ENCODE results near the gene COLEC11.
"Not testable (repeated sequence)": the region's sequence is repeated elsewhere in the genome, so short reads cannot be mapped to it uniquely, and the experiment has no call there.

COLEC11 gene

DNA sequence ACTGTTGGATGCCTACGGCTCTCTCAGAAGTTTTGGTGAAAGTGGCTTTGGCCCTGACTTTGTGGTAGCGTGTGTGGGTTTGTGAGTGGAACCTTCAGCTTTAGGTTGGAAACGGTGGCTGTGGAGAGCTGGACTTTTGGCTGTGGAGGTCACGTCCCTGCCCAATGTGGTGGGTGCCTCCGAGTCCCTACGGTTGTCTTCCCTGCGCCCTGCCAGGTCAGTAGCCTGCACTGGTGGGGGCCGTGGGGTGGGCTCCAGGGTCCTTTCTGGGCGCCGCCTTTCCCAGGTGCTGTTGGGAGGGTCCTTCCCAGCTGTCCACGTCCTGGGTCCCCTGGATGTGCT is 11.1 kb downstream of the COLEC11 start:
- no peak for DNase-seq (ENCODE audit: low spot score)

DNA sequence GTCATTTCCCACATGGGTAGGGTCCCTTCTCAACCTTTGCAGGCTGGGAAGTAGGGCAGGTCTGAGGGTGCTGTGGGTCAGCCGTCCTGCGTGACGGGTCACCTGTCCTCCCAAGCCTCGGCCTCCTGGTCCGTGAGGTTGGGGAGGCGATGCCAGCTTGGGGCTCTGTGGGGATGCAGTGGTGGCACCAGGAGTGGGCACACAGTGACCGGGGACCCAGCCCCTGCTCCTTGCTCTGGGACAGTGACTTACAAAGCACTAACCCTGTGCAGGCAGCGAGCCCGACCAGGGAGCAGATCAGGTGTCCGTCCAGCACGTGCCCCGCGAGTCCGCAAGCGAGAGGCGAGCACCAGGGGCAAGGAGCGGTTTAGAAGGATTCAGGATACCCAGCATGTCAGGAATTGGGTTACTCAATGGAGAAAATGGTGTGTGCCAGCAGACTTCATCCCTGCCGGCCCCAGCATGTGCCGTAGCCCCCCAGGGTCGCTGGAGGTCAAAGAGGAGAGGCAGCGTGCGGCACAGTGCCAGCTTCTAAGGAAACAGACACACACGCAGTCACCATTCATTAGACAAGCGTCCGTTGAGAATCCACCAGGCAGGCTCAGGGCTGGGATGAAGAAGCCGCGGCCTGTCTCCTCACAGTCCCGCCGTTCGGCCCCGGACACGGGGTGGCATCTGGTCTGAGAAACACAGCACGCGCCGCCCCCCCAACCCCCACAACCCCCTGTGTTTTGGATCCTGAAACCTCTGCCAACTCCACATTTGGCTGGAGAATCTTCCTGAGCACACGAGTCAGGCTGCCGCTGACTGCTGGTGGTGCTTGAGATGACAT is 11.7 kb downstream of the COLEC11 start:
- no peak for DNase-seq (ENCODE audit: low spot score)

GRCh38 chr2:3608373-3609278 is 13.7 kb downstream of the COLEC11 start:
- DNase-seq (ENCODE audit: low spot score): no peak

GRCh38 chr2:3609279-3609673 is 14.4 kb downstream of the COLEC11 start:
- DNase-seq (ENCODE audit: low spot score): not testable (repeated sequence)

- no peak for DNase-seq (ENCODE audit: low spot score)
These were observed 15.5 kb downstream of the COLEC11 start for GRCh38 chr2:3610415-3610814.

DNA sequence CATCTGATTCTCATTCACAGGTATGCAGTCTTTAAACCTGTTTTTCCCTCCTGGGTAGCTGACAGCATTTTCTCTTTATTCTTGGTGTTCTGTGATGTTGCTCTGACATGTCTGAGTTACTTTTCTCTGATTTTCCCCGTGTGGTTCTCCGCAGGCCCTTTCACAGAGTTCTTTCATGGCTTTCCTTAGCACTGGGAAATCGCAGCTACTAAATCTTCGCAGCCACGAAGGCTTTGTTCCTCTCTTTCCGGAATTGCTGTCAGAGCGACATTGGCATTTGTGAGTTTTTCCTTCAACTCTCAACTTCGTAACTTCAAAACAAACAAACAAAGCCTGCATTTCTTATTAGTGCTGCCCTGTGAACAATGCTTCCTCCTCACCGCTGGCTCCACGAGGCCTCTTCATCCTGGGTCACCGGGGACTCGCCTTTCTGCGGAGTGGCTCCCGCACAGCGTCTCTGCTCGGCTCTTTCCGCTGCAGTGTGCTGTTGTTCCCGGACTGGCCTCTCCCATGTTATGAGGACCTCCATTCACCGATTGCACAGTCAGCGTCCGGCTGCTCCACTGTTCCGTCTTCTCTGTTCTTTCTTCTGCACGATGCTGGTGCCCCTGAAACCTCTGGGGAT is 16.1 kb downstream of the COLEC11 start:
- DNase-seq (ENCODE audit: low spot score): no peak

DNA sequence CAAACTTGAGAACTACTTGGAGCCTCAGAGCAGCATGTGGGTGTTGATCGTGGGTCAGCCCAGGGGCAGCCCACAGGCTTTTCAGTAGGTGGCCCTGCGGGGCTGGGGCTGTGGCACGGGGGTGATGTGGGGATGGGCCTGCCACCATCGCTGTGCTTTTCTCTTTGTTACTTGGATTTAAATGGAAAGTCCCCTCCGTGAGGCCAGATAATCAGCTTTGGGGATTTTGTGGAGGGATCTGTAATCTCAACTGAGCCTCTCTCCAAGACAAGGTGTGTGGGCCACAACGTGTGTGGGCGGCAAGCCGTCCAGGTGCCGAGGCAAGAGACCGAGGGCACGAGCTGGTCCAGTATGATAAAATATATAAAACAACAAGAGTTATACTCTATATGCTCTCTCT is 16.7 kb downstream of the COLEC11 start:
- no peak for DNase-seq (ENCODE audit: low spot score)

DNA sequence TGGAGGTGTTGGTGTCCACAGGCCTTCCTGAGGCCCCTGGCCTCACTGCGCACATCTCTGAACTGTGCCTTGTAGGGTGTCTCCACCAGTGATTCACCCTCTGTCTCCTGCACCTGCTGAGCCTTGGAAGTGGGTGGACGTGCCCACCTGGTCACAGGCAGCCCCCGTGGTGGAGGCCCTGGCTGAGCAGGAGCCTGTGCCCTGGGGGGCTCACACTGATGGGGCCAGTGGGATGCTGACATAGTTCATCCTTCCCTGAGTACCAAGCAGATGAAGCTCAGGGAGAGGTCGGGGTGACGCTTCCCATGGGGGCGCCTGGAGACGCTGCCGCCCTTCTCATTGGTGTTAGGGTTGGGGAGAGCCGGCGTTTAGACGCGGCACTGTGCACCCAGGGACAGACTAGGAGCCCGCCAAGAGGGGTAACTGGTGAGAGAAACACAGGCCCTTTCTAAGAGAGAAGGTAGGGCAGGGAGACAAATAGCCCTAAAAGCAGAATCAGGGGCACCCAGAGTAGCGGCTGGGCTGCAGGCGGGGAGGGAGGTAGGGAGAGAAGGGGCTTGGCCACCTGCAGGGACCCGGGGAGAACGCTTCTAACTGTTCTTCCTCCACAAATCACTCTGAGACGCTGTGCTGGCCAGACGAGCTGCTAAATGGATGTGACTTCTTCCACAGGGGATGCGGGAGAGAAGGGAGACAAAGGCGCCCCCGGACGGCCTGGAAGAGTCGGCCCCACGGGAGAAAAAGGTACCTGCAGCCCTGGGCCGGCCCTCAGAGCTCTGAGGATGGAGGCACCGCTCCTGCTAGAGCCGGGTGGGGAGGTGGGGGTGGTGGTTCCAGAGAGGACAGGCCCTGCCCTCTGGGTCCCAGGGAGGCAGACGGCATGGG is 18.0 kb downstream of the COLEC11 start:
- DNase-seq (ENCODE audit: low spot score): no peak

- no peak for DNase-seq (ENCODE audit: low spot score)
These were observed 18.6 kb downstream of the COLEC11 start for GRCh38 chr2:3613524-3613905.

- DNase-seq (ENCODE audit: low spot score): not testable (repeated sequence)
These were observed 19.8 kb downstream of the COLEC11 start for GRCh38 chr2:3614743-3615142.

DNA sequence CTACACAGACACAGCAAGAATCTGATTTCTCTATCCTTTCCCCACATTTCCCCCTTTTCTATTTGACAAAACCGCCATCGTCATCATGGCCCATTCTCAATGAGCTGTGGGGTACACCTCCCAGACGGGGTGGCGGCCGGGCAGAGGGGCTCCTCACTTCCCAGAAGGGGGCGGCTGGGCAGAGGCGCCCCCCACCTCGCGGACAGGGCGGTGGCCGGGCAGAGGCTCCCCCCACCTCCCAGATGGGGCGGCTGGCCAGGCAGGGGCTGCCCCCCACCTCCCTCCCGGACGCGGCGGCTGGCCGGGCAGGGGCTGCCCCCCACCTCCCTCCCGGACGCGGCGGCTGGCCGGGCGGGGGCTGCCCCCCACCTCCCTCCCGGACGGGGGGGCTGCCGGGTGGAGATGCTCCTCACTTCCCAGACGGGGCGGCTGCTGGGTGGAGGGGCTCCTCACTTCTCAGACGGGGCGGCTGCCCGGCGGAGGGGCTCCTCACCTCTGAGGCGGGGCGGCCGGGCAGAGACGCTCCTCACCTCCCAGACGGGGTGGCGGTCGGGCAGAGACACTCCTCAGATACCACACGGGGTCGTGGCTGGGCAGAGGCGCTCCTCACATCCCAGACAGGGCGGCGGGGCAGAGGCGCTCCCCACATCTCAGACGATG is 20.8 kb downstream of the COLEC11 start:
- not testable (repeated sequence) for DNase-seq (ENCODE audit: low spot score)

- DNase-seq (ENCODE audit: low spot score): not testable (repeated sequence)
These were observed 21.7 kb downstream of the COLEC11 start for GRCh38 chr2:3616435-3617197.

- DNase-seq (ENCODE audit: low spot score): no peak
These were observed 22.4 kb downstream of the COLEC11 start for GRCh38 chr2:3617198-3617890.

DNA sequence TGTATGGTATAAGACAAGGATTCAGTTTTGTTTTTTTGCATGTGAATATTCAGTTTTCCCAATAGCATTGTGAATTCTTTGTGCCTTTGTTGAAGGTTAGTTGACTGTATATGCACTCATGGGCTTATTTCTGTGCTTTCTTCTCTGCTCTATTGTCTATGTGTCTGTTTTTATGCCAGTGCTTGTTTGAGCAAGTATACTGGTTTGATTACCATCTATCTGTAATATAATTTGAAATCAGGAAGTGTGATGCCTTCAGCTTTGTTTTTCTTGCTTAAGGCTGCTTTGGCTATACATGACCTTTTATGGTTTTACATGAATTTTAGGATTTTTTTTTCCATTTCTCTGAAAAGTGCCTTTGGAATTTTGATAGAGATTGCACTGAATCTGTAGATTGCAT is 23.5 kb downstream of the COLEC11 start:
- no peak for DNase-seq (ENCODE audit: low spot score)

DNA sequence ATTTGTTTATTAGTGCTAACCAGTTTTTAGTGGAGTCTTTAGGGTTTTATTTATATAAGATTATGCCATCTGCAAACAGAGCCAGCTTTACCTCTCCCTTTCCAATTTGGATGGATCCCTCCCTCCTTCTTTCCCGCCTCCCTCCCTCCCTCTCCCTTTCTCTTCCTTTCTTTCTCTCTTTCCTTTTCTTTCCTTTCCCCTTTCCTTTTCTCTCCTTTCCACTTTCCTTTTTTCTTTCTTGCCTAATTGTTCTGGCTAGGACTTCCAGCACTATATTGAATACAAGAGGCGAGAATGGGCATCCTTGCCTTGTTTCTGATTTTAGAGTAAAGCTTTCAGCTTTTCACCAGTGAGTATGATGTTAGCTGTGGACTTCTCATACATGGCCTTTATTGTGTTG is 24.1 kb downstream of the COLEC11 start:
- no peak for DNase-seq (ENCODE audit: low spot score)

DNA sequence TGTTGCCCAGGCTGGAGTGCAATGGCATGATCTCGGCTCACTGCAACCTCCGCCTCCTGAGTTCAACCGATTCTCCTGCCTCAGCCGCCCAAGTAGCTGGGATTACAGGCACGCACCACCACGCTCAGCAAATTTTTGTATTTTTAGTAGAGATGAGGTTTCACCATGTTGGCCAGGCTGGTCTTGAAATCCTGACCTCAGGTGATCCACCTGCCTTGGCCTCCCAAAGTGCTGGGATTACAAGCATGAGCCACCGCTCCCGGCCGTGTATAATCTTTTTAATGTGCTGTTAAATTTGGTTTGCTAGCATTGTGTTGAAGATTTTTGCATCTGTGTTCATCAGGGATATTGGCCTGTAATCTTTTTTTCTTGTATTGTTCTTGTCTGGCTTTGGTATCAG is 24.7 kb downstream of the COLEC11 start:
- not testable (repeated sequence) for DNase-seq (ENCODE audit: low spot score)

GRCh38 chr2:3620834-3621233 is 25.9 kb downstream of the COLEC11 start:
- no peak for DNase-seq (ENCODE audit: low spot score)

- no peak for DNase-seq (ENCODE audit: low spot score)
These were observed 28.1 kb downstream of the COLEC11 start for GRCh38 chr2:3622967-3623366.

- no peak for DNase-seq (ENCODE audit: low spot score)
These were observed 29.3 kb downstream of the COLEC11 start for GRCh38 chr2:3624059-3624794.

All from hematopoietic multipotent progenitor cell treated with erythropoietin and hydrocortisone succinate and interleukin-3 and kit ligand, for 15 days (in vitro differentiated cells).